Endodermal cell (in vitro differentiated cells): ENCODE data around the gene GMPR. TPM values are rescaled to one million over a fixed set of nuclear protein-coding genes. Genes with fewer than 3 reads are reported as not detected.

Experiments used
- DNase-seq: peaks from one replicate; pipeline ENCODE4 v3.0.0-alpha.2; 2017
- H3K27ac ChIP-seq: 2 replicates; pipeline ENCODE4 v1.5.1; 2013; ENCODE audit warnings: mild to moderate bottlenecking, low read depth, low read length, moderate library complexity
- H3K27me3 ChIP-seq: 2 replicates; pipeline ENCODE4 v1.6.1; 2013; ENCODE audit warnings: mild to moderate bottlenecking, low read length, moderate library complexity; ENCODE audit not compliant: insufficient read depth, control insufficient read depth, poor library complexity, severe bottlenecking
- H3K36me3 ChIP-seq: 2 replicates; pipeline ENCODE4 v1.7.0; 2013; ENCODE audit warnings: mild to moderate bottlenecking, low read length, moderate library complexity; ENCODE audit not compliant: control insufficient read depth, insufficient read depth
- H3K4me1 ChIP-seq: one replicate; pipeline ENCODE4 v1.7.0; 2013; ENCODE audit warnings: low read length; ENCODE audit not compliant: control insufficient read depth, insufficient read depth
- H3K4me3 ChIP-seq: 2 replicates; pipeline ENCODE4 v1.5.1; 2013; ENCODE audit warnings: mild to moderate bottlenecking, low read length, moderate library complexity
- H3K9ac ChIP-seq: 2 replicates; pipeline ENCODE4 v1.6.1; 2013; ENCODE audit warnings: mild to moderate bottlenecking, low read length, moderate library complexity; ENCODE audit not compliant: poor library complexity, severe bottlenecking; ENCODE audit errors: extremely low read depth
- H3K9me3 ChIP-seq: 2 replicates; pipeline ENCODE4 v1.6.1; 2013; ENCODE audit warnings: mild to moderate bottlenecking, low read length, moderate library complexity; ENCODE audit not compliant: control insufficient read depth
- H3K27ac Mint-ChIP-seq: 2 replicates; pipeline ENCODE4 v1.8.0; 2020; ENCODE audit warnings: mixed read lengths
- H3K27me3 Mint-ChIP-seq: 2 replicates; pipeline ENCODE4 v1.8.0; 2021; ENCODE audit warnings: mild to moderate bottlenecking, mixed read lengths; ENCODE audit not compliant: insufficient read depth
- H3K36me3 Mint-ChIP-seq: 2 replicates; pipeline ENCODE4 v1.8.0; 2020; ENCODE audit warnings: low read depth, mixed read lengths
- H3K4me1 Mint-ChIP-seq: 2 replicates; pipeline ENCODE4 v1.8.0; 2020; ENCODE audit warnings: mixed read lengths
- H3K4me3 Mint-ChIP-seq: 2 replicates; pipeline ENCODE4 v1.8.0; 2020; ENCODE audit warnings: mild to moderate bottlenecking, moderate library complexity, mixed read lengths
- H3K9me3 Mint-ChIP-seq: 2 replicates; pipeline ENCODE4 v1.8.0; 2020; ENCODE audit warnings: mild to moderate bottlenecking, mixed read lengths
- CTCF ChIP-seq: fragments of 200-600 bp; sonication (generic); conservative IDR thresholded peaks from 2 replicates; pipeline ENCODE4 v1.5.0; 2021; ENCODE audit warnings: antibody characterized with exemption, mild to moderate bottlenecking
- WGBS, 2 experiments: methylation state at CpG; one replicate each; pipeline versions ENCODE4 v1.1.5 to v1.1.7; 2013; ENCODE audit warnings: missing lambda C conversion rate in 2 of 2, mixed read lengths in 1 of 2; ENCODE audit not compliant: insufficient coverage in 1 of 2, insufficient read length in 1 of 2; 5-methylcytosine and 5-hydroxymethylcytosine counted together
- total RNA-seq, 2 donors: library from RNA; stranded (reverse); fragmentation: NEBNext Ultra II Directional in 1 of 2; extraction: Animal tissue kit (Norgen Biotek cat#: 25700) in 1 of 2; gene quantifications; 2 replicates in 1 of 2; 3 replicates in 1 of 2; pipeline ENCODE4 v1.2.1, GENCODE V29; 2021

The GMPR gene
- total RNA-seq, 2 donors from 2014 or later, result 4.9 to 20.7 TPM

- peaks cover 3% of the 10 kb centered on the region for H3K4me1 Mint-ChIP-seq
- Histone ChIP-seq H3K36me3 (no peaks in the 10 kb centered on the region), H3K27me3 (no peaks in the 10 kb centered on the region), H3K27ac (no peak overlapping the region), H3K4me1 (no peaks in the 10 kb centered on the region), H3K9me3 (no peaks in the 10 kb centered on the region), H3K9ac (no peak overlapping the region), H3K4me3 (no peak overlapping the region)
- H3K9me3 Mint-ChIP-seq, result peaks cover 3% of the 10 kb centered on the region
- no peak for TF ChIP-seq CTCF
- no peak overlapping the region for H3K27ac Mint-ChIP-seq
- H3K36me3 Mint-ChIP-seq, result no peaks in the 10 kb centered on the region
- DNase-seq, result no peak
- 85 to 92% methylated on average over 4 of the region's 4 CpGs for WGBS, 2 experiments
- no peak overlapping the region for H3K4me3 Mint-ChIP-seq
- H3K27me3 Mint-ChIP-seq, result peaks cover 10% of the 10 kb centered on the region
Observed at GRCh38 chr6:16209539-16209938, 28.8 kb upstream of the GMPR start.

GRCh38 chr6:16212276-16212675 is 26.1 kb upstream of the GMPR start:
- no peak for DNase-seq
- Histone ChIP-seq H3K27ac (no peak overlapping the region), H3K9me3 (no peaks in the 10 kb centered on the region), H3K36me3 (no peaks in the 10 kb centered on the region), H3K4me1 (peaks cover 2% of the 10 kb centered on the region), H3K27me3 (no peaks in the 10 kb centered on the region), H3K4me3 (no peak overlapping the region), H3K9ac (no peak overlapping the region)
- WGBS, 2 experiments, result 82 to 95% methylated on average over 4 of the region's 4 CpGs
- H3K27ac Mint-ChIP-seq, result no peak overlapping the region
- peaks cover 13% of the 10 kb centered on the region for H3K9me3 Mint-ChIP-seq
- H3K27me3 Mint-ChIP-seq, result peaks cover 20% of the 10 kb centered on the region
- no peak overlapping the region for H3K4me3 Mint-ChIP-seq
- peaks cover 4% of the 10 kb centered on the region for H3K4me1 Mint-ChIP-seq
- TF ChIP-seq CTCF, result no peak
- H3K36me3 Mint-ChIP-seq, result peaks cover 2% of the 10 kb centered on the region

DNA sequence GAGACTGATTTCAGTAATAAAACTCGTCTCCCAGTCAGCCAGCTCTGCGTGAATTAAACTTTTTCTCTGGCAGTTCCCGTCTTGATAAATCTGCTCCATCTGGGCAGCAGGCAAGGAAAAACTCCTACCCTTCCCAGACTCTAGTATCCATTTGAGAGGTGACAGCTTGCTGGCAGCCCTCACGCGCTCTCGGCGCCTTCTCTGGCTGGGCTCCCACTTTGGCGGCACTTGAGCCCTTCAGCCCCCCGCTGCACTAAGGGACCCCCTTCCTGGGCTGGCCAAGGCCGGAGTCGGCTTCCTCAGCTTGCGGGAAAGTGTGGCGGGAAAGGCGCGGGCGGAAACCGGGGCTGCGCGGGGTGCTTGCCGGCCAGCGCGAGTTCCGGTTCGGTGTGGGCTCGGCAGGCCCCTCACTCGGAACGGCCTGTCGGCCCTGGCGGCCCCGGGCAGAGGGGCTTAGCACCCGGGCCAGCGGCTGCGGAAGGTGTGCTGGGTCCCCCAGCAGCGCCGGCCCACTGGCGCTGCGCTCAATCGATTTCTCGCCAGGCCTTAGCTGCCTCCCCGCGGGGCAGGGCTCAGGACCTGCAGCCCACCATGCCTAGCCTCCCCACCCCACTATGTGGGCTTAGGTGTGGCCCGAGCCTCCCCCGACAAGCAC is 21.8 kb upstream of the GMPR start:
- H3K4me1 Mint-ChIP-seq, result peaks cover 4% of the 10 kb centered on the region
- H3K36me3 Mint-ChIP-seq, result peaks cover 6% of the 10 kb centered on the region
- H3K27me3 ChIP-seq, result no peaks in the 10 kb centered on the region
- no peak for DNase-seq
- peaks cover 25% of the 10 kb centered on the region for H3K27me3 Mint-ChIP-seq
- H3K9me3 Mint-ChIP-seq, result peaks cover 26% of the 10 kb centered on the region
- TF ChIP-seq CTCF, result no peak
- H3K4me3 Mint-ChIP-seq, result peak overlapping the region; percentile 28
- H3K9me3 ChIP-seq, result peaks cover 4% of the 10 kb centered on the region
- no peaks in the 10 kb centered on the region for H3K36me3 ChIP-seq
- WGBS, 2 experiments, result 91 to 93% methylated on average over 13 to 43 of the region's 43 CpGs
- H3K9ac ChIP-seq, result no peak overlapping the region
- no peak overlapping the region for H3K27ac ChIP-seq
- no peak overlapping the region for H3K4me3 ChIP-seq
- no peak overlapping the region for H3K27ac Mint-ChIP-seq
- peaks cover 2% of the 10 kb centered on the region for H3K4me1 ChIP-seq
